Stimulated activated CD8-positive, alpha-beta memory T cell treated with anti-CD3 and anti-CD28 coated beads, Interleukin-4, amount 100 ng/mL, for 4 hours (primary cell): ENCODE results near the gene HES5.

ENCODE experiments used
- DNase-seq, 2 donors: peaks; one replicate each; pipeline ENCODE4 v3.0.0-alpha.2; 2020; ENCODE audit warnings: low read depth in 2 of 2, low spot score in 1 of 2

HES5 gene

DNA sequence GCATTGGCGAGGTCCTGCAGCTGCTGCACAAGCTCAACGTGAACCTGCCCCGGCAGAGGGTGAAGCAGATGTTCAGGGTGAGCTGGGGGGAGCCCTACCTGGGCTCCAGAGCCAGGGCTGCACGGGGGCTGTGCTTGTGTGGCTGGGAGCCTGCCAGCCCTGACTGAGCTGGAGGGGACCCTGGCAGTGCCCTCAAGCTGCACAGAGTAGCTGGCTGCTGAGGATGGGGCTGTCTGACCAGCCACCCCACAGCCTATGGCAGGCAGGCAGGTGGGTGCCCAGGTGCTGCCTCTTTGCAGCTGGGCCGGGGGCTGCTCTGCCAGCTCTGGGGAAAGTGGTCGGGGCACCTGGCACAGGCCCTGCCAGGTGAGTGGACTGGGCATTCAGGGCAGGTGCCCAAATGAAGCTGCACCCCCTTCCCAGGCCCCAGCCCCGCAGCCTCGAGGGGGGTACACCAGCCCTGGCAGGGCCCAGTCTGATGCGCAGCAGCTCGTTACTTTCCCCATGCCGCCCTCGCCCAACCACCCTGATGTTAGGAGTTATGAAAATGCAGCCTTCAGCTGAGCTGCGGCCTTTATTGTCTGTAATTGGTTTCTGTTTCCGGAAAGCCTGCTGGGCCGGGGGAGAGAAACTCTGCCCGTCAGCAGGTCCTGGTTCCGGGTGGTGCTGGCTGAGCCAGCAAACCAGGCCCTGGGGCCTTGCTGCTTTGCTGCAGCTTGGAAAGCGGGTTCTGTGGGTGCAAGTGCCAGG is 49.7 kb downstream of the HES5 start:
- no peak for DNase-seq

DNA sequence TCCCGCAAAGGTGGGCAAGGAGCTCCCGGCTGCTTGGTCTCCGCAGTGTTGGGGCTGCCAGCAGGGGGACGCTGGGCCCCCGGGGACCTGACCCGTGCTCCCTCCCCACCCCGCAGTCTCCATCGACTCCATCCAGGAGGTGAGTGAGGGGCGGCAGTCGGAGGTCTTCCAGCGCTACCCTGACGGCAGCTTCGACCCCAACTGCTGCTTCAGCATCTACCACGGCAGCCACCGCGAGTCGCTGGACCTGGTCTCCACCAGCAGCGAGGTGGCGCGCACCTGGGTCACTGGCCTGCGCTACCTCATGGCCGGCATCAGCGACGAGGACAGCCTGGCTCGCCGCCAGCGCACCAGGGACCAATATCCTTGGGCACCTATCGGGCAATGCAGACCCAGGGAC is 50.4 kb downstream of the HES5 start:
- DNase-seq, result no peak

DNA sequence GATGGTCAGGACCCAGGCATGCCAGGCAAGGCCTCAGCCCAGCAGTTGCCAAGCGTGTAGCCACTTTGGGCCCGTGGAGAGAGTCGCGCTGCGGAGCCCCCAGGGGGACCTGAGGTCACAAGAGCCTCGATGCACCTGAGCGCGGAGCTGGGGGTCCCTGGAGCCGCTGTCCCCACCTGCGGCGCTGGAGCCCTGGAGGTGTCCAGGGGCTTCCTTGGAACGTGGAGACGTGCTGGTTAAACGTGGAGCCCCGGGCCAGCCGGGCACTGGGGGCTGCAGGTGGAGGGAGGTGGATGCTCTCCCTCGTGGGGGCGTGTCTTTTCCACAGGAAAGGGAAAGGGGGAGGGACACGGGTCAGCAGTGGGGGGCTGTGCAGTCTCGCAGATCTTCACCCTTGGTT is 50.9 kb downstream of the HES5 start:
- no peak for DNase-seq
